HG03457 (cell line): ENCODE measurements around the gene GIMAP4.
"Not testable (repeated sequence)": the region's sequence is repeated elsewhere in the genome, so short reads cannot be mapped to it uniquely, and the experiment has no call there.

Experiments
- ATAC-seq: cut with Tn5 transposase; IDR thresholded peaks from one replicate; pipeline ENCODE4 v1.9.1; 2021; ENCODE audit warnings: moderate number of reproducible peaks; ENCODE audit not compliant: unreplicated experiment

Gene GIMAP4

GRCh38 chr7:150579979-150580637 is 12.9 kb downstream of the GIMAP4 start:
- not testable (repeated sequence) for ATAC-seq

- ATAC-seq, result no peak
These were observed 13.6 kb downstream of the GIMAP4 start for GRCh38 chr7:150580638-150581394.

- no peak for ATAC-seq
These were observed 18.0 kb downstream of the GIMAP4 start for GRCh38 chr7:150585199-150585598.

- no peak for ATAC-seq
These were observed 19.0 kb downstream of the GIMAP4 start for GRCh38 chr7:150586068-150586784.

GRCh38 chr7:150586785-150587152 is 19.6 kb downstream of the GIMAP4 start:
- ATAC-seq, result no peak

DNA sequence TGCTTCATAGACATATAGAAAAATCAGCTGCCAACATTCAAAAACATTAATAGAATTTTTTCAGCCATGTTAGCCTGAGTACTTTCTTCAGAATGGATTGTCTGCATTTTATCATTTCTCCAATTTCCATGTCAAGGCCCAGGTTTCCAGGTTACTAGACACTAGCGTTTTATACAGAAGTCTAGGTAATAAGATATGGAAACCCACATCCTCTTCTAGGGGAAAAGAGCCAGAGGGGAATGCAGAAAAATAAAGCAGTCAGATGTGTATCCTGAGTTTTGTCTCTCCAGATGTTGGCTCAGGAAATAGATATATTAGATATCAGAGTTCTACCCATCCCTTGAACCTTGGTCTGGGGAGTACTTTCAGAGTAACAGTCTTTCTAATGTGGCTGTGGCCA is 20.4 kb downstream of the GIMAP4 start:
- no peak for ATAC-seq

DNA sequence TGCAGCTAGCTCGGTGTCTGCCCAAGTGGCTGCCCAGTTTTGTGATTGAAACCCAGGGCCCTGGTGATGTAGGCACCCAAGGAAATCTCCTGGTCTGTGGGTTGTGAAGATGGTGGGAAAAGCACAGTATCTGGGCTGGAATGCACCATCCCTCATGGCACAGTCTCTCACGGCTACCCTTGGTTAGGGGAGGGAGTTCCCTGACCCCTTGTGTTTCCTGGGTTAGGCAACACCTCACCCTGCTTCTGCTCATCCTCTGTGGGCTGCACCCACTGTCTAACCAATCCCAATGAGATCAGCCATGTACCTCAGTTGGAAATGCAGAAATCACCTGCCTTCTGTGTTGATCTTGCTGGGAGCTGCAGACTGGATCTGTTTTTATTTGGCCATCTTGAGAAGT is 27.6 kb downstream of the GIMAP4 start:
- ATAC-seq, result no peak

DNA sequence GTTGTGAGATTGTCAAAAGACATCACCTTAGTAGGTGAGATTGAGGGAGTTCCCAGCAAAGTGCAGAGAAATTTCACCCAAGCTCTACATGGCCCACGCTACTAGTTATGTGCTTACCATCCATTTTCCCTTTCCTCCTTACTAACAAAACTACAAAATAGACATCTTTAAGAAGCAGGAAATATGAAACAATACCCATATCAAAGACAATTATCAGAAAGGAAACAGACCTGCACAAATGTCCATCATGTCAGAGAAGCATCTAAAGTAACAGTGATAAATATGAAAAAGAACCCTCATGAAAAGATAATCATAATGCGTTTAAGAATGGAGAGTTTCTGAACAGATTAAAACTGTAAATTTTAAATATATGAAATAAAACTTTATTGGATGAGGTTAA is 28.2 kb downstream of the GIMAP4 start:
- no peak for ATAC-seq

DNA sequence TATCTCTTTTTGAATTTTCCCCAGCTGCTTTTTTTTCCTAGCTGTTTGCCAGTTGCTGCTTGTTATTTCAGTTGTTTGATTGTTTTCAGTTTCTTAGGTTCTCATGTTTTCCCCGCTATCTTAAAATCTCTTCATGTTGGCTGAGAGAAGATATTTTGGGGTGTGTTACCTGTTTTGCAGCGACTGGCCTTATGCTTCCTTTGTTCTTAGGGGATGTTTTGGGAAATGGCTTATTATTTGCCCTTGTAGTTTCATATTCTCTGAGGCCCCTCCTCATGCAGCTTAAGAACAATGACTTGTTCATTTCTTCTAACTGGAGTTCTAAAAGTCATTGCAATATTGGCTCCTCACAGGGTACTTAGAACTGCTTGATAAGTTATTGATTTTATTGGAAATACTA is 36.4 kb downstream of the GIMAP4 start:
- ATAC-seq, result not testable (repeated sequence)

GRCh38 chr7:150610233-150610632 is 43.0 kb downstream of the GIMAP4 start:
- ATAC-seq, result no peak

GRCh38 chr7:150612925-150613324 is 45.7 kb downstream of the GIMAP4 start:
- no peak for ATAC-seq

GRCh38 chr7:150613880-150614279 is 46.7 kb downstream of the GIMAP4 start:
- ATAC-seq, result no peak

GRCh38 chr7:150614426-150614825 is 47.2 kb downstream of the GIMAP4 start:
- not testable (repeated sequence) for ATAC-seq

GRCh38 chr7:150615221-150615755 is 48.1 kb downstream of the GIMAP4 start:
- not testable (repeated sequence) for ATAC-seq

DNA sequence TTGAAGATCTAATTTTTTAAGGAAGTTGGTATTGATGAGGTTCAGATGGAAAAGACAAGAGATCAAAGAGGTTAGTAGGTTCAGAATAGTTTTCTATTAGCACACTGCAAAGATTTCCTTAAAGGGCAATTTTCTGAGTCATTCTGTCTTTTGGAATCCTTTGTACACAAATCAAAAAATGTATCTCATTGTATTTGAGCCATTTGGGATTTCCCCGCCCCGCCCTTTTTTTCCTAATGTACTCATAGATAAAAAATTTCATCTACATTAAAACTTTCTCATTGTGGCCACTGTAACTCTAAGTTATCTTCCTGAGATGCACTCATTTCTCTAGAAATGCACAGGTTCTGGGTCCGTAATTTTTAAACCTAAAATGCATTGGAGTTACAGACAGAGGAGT is 52.9 kb downstream of the GIMAP4 start:
- ATAC-seq, result no peak

DNA sequence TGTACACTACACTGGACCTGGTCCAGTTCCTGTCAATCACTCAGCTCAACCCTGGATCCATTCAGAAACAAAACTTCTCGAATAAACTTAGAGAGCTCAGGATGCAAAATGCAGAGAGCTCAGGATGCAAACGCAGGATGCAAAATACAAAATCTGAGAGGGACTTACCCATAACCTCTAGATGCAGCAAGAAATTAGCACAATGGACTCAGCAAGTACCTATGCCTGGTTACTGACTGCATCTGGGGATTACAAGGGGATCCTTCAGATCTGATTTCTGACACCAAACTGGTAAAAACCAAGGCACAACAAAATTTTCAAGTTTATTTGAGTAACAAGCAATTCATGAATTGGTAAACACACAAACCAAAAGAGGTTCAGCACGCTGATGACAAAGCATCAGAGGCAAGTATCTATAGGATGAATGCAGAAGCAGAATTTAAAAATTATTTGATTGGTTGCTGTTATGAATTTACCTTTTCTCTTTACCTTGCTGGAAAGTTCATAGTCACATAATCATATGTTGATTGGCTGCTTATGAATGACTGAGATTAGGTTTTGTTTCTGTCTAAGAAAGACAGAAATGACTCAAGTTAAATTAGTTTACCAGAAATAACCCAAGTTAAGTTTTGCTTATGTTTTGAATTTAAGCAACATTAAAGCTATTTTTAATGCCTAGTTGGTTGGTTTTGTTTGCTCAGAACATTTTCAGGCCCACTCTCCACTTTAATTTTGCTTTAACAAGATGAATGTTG is 53.6 kb downstream of the GIMAP4 start:
- ATAC-seq, result no peak

GRCh38 chr7:150621376-150621775 is 54.2 kb downstream of the GIMAP4 start:
- no peak for ATAC-seq
